ENCODE results near the gene PPP6R1. TPM values are rescaled to one million over a fixed set of nuclear protein-coding genes. Genes with fewer than 3 reads are reported as not detected.

PPP6R1 gene
- total and polyA plus RNA-seq, 4 donors = 37.3 to 86.3 (median 48.1) TPM

GRCh38 chr19:55297267-55297666 is 38.5 kb upstream of the PPP6R1 start:
- Histone ChIP-seq H3K9ac (ENCODE audit: insufficient read depth in 1 of 2, low read length in 2 of 2) (no peak overlapping the region), H3K36me3 (ENCODE audit: control insufficient read depth in 4 of 4, insufficient read depth in 4 of 4, low read length in 4 of 4) (peaks cover 0 to 7% (median 2%) of the 10 kb centered on the region in 4 donors), H3K4me3 (no peak overlapping the region), H3K27me3 (ENCODE audit: control insufficient read depth in 3 of 3, insufficient read depth in 3 of 3, low read length in 2 of 3) (no peaks in the 10 kb centered on the region), H3K9me3 (ENCODE audit: control insufficient read depth in 4 of 4, insufficient read depth in 3 of 4, low read length in 3 of 4) (no peaks in the 10 kb centered on the region), H3K4me1 (ENCODE audit: control insufficient read depth in 5 of 5, insufficient read depth in 5 of 5, low read length in 5 of 5) (peaks cover 0 to 8% (median 3%) of the 10 kb centered on the region in 5 donors), H3K27ac (ENCODE audit: low read depth in 1 of 2, low read length in 1 of 2) (no peak overlapping the region)
- DNase-seq = no peak
- no peak for ATAC-seq (ENCODE audit: insufficient read depth, low FRiP score)
- TF ChIP-seq, protein P1, sequence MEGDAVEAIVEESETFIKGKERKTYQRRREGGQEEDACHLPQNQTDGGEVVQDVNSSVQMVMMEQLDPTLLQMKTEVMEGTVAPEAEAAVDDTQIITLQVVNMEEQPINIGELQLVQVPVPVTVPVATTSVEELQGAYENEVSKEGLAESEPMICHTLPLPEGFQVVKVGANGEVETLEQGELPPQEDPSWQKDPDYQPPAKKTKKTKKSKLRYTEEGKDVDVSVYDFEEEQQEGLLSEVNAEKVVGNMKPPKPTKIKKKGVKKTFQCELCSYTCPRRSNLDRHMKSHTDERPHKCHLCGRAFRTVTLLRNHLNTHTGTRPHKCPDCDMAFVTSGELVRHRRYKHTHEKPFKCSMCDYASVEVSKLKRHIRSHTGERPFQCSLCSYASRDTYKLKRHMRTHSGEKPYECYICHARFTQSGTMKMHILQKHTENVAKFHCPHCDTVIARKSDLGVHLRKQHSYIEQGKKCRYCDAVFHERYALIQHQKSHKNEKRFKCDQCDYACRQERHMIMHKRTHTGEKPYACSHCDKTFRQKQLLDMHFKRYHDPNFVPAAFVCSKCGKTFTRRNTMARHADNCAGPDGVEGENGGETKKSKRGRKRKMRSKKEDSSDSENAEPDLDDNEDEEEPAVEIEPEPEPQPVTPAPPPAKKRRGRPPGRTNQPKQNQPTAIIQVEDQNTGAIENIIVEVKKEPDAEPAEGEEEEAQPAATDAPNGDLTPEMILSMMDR (IDR thresholded peaks at IDR 0.05; ENCODE audit: control extremely low read depth, extremely low read depth) = no peak
- 88% methylated on average over 10 of the region's 10 CpGs for WGBS, 2 donors

DNA sequence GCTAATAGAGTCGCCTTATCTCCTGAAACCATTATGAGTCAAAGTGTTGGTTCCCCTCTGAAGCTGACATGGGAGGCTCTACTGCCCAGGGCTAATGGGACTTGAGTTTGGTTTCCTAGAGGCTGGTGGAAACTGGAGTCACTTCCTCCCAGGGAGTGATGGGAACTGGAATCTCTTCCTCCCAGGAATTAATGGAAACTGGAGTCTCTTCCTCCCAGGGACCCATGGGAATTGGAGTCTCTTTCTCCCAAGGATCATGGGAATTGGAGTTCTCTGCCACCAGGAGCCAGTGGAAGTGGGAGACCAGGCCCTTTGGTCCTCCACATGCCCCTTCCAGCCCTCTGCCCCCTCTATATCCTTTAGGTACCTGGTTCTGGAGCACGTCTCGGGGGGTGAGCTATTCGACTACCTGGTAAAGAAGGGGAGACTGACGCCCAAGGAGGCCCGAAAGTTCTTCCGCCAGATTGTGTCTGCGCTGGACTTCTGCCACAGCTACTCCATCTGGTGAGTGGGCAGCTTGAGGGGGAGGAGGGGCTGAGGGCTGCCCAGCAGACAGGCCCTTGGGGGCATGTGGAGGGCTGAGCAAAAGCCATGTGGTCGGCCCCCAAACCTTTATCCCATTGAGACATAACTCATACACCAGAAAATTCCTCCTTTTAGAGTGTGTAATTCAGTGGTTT is 30.4 kb upstream of the PPP6R1 start:
- DNase-seq (no peak), ATAC-seq (ENCODE audit: insufficient read depth, low FRiP score) (no peak)
- H3K9ac ChIP-seq (ENCODE audit: insufficient read depth in 1 of 2, low read length in 2 of 2) = no peak overlapping the region
- H3K4me3 ChIP-seq = no peak overlapping the region
- H3K4me1 ChIP-seq (ENCODE audit: control insufficient read depth in 5 of 5, insufficient read depth in 5 of 5, low read length in 5 of 5) = peaks cover 0 to 8% (median 0%) of the 10 kb centered on the region in 5 donors
- H3K27me3 ChIP-seq (ENCODE audit: control insufficient read depth in 3 of 3, insufficient read depth in 3 of 3, low read length in 2 of 3) = no peaks in the 10 kb centered on the region
- H3K9me3 ChIP-seq (ENCODE audit: control insufficient read depth in 4 of 4, insufficient read depth in 3 of 4, low read length in 3 of 4) = no peaks in the 10 kb centered on the region
- TF ChIP-seq, protein P1 (IDR thresholded peaks at IDR 0.05; ENCODE audit: control extremely low read depth, extremely low read depth) = no peak
- no peak overlapping the region for H3K27ac ChIP-seq (ENCODE audit: low read depth in 1 of 2, low read length in 1 of 2)
- 97 to 98% methylated on average over 9 of the region's 9 CpGs for WGBS, 2 donors
- H3K36me3 ChIP-seq (ENCODE audit: control insufficient read depth in 4 of 4, insufficient read depth in 4 of 4, low read length in 4 of 4) = peaks cover 0 to 4% (median 0%) of the 10 kb centered on the region in 4 donors

- WGBS, 2 donors = 90 to 95% methylated on average over 21 of the region's 21 CpGs
- H3K27me3 ChIP-seq (ENCODE audit: control insufficient read depth in 3 of 3, insufficient read depth in 3 of 3, low read length in 2 of 3) = no peaks in the 10 kb centered on the region
Measured at GRCh38 chr19:55287361-55288079, 28.7 kb upstream of the PPP6R1 start.

More at GRCh38 chr19:55287361-55288079, 28.7 kb upstream of the PPP6R1 start:
- H3K9ac ChIP-seq (ENCODE audit: insufficient read depth in 1 of 2, low read length in 2 of 2) = no peak overlapping the region
- peaks cover 0 to 8% (median 0%) of the 10 kb centered on the region in 5 donors for H3K4me1 ChIP-seq (ENCODE audit: control insufficient read depth in 5 of 5, insufficient read depth in 5 of 5, low read length in 5 of 5)
- DNase-seq (no peak), ATAC-seq (ENCODE audit: insufficient read depth, low FRiP score) (no peak)
- no peaks in the 10 kb centered on the region for H3K9me3 ChIP-seq (ENCODE audit: control insufficient read depth in 4 of 4, insufficient read depth in 3 of 4, low read length in 3 of 4)
- TF ChIP-seq, protein P1 (IDR thresholded peaks at IDR 0.05; ENCODE audit: control extremely low read depth, extremely low read depth) = no peak
- H3K4me3 ChIP-seq = no peak overlapping the region
- H3K36me3 ChIP-seq (ENCODE audit: control insufficient read depth in 4 of 4, insufficient read depth in 4 of 4, low read length in 4 of 4) = peaks cover 0 to 4% (median 0%) of the 10 kb centered on the region in 4 donors
- H3K27ac ChIP-seq (ENCODE audit: low read depth in 1 of 2, low read length in 1 of 2) = no peak overlapping the region
